D341Med (cell line): ENCODE results near the gene MRPL22.
A peak's percentile ranks its signal among the peaks of the same experiment; 100 is the strongest.
"Not testable (repeated sequence)": the region's sequence is repeated elsewhere in the genome, so short reads cannot be mapped to it uniquely, and the experiment has no call there.

Experiments used
- DNase-seq: peaks from one replicate; pipeline ENCODE4 v3.0.0; 2012; ENCODE audit warnings: low spot score

The MRPL22 gene

GRCh38 chr5:154943527-154943926, 2.7 kb downstream of the MRPL22 start:
- DNase-seq, result no peak

GRCh38 chr5:154944716-154945115, 3.8 kb downstream of the MRPL22 start:
- no peak for DNase-seq

- DNase-seq, result no peak
Observed at GRCh38 chr5:154945695-154946301, 4.9 kb downstream of the MRPL22 start.

GRCh38 chr5:154947778-154948177, 6.9 kb downstream of the MRPL22 start:
- DNase-seq, result no peak

GRCh38 chr5:154948313-154948712, 7.4 kb downstream of the MRPL22 start:
- DNase-seq, result no peak

- DNase-seq, result no peak
Observed at GRCh38 chr5:154949781-154950180, 8.9 kb downstream of the MRPL22 start.

- no peak for DNase-seq
Observed at GRCh38 chr5:154956712-154957111, 15.8 kb downstream of the MRPL22 start.

- DNase-seq, result no peak
Observed at GRCh38 chr5:154962494-154962893, 21.6 kb downstream of the MRPL22 start.

- DNase-seq, result no peak
Observed at GRCh38 chr5:154966081-154966841, 25.4 kb downstream of the MRPL22 start.

- no peak for DNase-seq
Observed at GRCh38 chr5:154966874-154967273, 26.0 kb downstream of the MRPL22 start.

GRCh38 chr5:154967421-154968024, 26.6 kb downstream of the MRPL22 start:
- DNase-seq, result peak; percentile 36

GRCh38 chr5:154968953-154969352, 28.1 kb downstream of the MRPL22 start:
- no peak for DNase-seq

- no peak for DNase-seq
Observed at GRCh38 chr5:154970759-154971158, 29.9 kb downstream of the MRPL22 start.

- DNase-seq, result no peak
Observed at GRCh38 chr5:154971501-154971900, 30.6 kb downstream of the MRPL22 start.

GRCh38 chr5:154972476-154973080, 31.7 kb downstream of the MRPL22 start:
- peak; percentile 58 for DNase-seq

GRCh38 chr5:154976082-154976481, 35.2 kb downstream of the MRPL22 start:
- not testable (repeated sequence) for DNase-seq

GRCh38 chr5:154977409-154977808, 36.5 kb downstream of the MRPL22 start:
- DNase-seq, result no peak

- DNase-seq, result not testable (repeated sequence)
Observed at GRCh38 chr5:154978294-154978693, 37.4 kb downstream of the MRPL22 start.

- DNase-seq, result no peak
Observed at GRCh38 chr5:154984946-154985516, 44.2 kb downstream of the MRPL22 start.

- DNase-seq, result no peak
Observed at GRCh38 chr5:154986151-154986550, 45.3 kb downstream of the MRPL22 start.

GRCh38 chr5:154989626-154990025, 48.8 kb downstream of the MRPL22 start:
- DNase-seq, result no peak

- no peak for DNase-seq
Observed at GRCh38 chr5:154993461-154993860, 52.6 kb downstream of the MRPL22 start.

GRCh38 chr5:154995679-154996078, 54.8 kb downstream of the MRPL22 start:
- DNase-seq, result no peak
